Measurements from ENCODE around the gene KIR2DL1.
"Not testable (repeated sequence)": the region's sequence is repeated elsewhere in the genome, so short reads cannot be mapped to it uniquely, and the experiment has no call there.

KIR2DL1 gene

DNA sequence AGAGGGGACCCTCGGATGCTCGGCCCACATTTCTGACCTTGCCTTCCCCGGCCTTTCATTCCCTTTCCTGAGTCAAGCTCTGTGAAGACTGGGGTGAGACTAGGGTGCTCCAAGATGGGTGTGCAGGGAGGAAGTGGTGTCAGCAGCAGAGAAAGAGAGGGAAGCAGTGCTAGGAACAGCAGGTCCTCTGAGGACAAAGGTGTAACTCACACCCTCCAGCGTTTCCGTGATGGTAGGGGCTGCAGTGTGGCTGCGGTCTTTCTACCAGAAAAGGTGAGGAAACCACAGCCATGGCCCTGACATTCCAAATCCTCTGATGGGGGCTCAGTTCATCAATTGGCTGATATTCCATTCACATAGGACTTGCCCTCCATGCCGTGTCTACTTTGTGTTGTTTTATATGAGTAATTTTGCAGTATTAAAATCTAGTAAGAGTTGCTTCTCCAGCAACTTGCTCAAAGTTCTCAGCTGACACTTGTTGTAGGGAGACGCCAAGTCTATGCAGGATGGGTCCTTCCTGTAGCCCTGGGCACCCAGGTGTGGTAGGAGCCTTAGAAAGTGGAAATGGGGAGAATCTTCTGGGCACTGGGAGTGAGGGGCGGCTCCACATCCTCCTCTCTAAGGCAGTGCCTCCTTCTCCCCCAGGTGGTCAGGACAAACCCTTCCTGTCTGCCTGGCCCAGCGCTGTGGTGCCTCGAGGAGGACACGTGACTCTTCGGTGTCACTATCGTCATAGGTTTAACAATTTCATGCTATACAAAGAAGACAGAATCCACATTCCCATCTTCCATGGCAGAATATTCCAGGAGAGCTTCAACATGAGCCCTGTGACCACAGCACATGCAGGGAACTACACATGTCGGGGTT, 48.3 kb downstream of the KIR2DL1 start:
- no peak for DNase-seq (ENCODE audit: low read depth)

DNA sequence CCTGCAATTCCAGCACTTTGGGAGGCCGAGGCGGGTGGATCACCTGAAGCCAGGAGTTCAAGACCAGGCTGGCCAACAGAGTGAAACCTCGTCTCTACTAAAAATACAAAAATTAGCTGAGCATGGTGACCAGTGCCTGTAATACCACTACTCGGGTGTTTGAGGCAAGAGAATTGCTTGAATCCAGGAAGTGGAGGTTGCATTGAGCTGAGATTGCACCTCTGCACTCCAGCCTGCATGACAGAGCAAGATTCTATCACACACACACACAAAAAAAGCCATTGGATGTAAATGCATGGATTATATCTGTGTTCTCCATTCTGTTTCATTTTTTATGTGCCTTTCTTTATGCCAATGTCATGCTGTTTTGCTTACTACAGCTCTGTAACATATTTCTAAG, 54.8 kb downstream of the KIR2DL1 start:
- DNase-seq (ENCODE audit: low read depth), result not testable (repeated sequence)

DNA sequence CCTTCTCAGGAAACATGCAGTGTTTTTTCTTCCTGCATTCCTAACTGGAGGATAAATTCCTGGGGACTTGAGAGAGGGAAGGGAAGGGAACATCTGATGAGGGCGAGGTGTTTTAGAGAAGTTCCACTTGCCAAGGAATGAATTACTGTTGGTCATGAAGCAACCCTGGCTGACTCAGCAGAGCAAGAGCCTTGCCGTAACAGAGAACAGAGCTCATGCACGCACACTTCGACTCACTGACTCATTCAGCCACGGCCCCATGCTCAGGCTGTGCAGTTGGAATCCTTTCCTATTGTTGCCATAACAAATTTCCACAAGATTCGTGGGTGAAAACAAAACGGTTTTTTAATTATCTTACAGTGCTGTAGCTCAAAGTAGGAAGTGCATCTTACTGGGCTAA, 55.7 kb downstream of the KIR2DL1 start:
- not testable (repeated sequence) for DNase-seq (ENCODE audit: low read depth)

DNA sequence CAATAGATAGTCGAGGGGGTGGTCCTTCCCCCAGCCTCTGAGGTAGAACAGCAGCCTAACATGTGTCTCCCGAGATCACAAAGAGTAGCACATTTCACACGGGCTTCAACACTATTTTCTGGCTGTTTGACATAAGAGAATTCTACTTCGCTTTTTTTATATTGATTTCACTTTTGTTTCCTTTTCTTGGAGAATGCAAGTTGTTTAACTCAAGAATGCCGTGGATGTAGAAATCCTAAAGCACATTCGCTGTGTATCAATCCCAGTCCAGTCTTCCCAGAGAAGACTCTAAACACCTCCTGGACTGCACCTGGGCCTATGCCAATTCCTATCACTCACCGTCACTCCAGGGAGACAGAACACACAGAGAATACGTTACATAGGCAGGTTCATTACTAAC, 58.5 kb downstream of the KIR2DL1 start:
- DNase-seq (ENCODE audit: low read depth), result not testable (repeated sequence)

DNA sequence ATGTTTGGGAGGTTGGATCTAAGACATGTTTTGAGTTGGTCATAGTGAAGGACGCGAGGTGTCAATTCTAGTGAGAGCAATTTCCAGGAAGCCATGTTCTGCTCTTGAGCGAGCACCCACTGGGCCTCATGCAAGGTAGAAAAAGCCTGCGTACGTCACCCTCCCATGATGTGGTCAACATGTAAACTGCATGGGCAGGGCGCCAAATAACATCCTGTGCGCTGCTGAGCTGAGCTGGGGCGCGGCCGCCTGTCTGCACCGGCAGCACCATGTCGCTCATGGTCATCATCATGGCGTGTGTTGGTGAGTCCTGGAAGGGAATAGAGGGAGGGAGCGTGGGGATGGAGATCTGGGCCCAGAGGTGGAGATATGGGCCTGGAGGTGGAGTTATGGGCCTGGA, 62.9 kb downstream of the KIR2DL1 start, which contains the start of gene KIR2DS4:
TSS of gene KIR2DS4 (plus strand) at position 181 of the 400 bp plus-strand sequence.
- not testable (repeated sequence) for DNase-seq (ENCODE audit: low read depth)
